ENCODE results near the gene PLD6.

PLD6 gene

GRCh38 chr17:17226451-17227265 is 20.5 kb upstream of the PLD6 start:
- DNase-seq = no peak

- no peak for DNase-seq
These were observed 19.8 kb upstream of the PLD6 start for GRCh38 chr17:17225901-17226300.

DNA sequence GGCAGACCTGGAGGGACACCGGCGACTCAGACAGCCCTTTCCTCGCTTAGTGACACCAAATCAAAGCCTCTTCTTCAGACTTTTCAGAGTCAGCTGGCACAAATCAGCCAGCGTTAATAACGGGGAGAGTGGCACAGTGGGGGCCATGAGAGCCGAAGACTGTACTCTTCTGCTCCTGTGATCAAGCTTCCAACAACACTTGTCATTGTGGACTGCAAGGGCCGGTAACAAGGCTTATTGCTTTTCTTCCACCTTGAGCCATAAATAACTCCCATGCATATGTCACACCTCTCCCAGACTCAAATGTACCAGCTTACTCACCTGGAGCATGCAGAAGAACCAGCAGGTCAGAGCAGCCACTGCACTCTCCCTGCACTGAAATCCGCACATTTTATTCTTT is 18.0 kb upstream of the PLD6 start:
- DNase-seq = no peak

DNA sequence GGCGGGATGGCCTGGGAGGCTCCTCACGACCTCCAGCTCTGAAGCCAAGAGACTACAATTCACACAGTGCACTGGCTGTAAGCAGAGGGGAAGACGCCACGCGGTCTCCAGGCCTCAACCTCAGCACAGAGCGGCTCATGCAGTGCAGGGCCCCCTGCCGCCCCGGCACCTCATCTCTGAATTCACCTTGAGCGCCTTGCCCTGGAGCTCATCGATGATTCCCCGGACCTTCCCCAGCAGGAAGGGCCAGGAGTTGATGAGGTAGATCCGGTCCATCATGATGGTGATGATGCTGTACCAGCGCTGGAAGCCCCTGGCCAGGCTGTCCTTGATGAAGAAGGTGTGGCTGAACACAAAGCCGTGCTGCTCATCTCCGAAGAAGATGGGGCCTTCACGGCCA is 17.6 kb upstream of the PLD6 start:
- no peak for DNase-seq

DNA sequence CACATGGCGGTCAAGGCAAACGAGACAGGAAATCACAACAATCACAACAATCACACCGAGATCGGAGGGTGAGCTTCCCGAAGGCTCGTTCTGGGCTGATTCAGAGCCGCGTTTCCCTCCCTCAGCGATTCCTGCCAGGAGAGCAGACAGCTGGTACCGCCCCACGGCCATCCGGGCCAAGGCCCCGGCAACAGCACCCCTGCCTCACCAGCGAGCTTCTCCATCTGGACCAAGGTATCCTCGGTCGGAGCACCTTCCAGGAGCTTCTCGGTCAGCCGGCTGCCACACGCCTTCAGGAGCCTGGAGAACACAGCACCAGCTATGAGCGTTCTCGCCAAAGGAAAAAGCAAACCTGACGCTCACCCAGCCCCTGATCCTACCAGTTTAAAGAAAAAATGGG is 15.2 kb upstream of the PLD6 start:
- DNase-seq = no peak

DNA sequence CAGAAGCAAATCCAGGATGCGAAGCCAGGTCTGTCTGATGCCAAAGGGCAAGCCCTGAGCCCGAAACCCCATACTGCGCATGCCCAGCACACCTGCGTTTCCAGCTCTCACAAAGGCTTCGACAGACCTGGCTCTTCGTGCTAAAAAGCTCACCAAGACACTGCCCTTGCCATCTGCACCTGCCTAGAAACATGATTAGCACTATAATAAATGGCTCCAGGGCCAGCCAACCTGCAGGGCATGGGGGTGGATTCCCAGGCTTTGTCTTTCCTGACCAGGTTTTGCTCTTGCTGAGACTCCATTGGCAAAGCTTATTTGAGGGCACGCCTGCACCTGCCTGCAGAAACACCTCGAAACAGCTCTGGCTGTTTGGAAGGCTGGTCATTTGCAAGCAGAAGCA is 14.4 kb upstream of the PLD6 start:
- DNase-seq = no peak

- DNase-seq = no peak
These were observed 11.9 kb upstream of the PLD6 start for GRCh38 chr17:17217995-17218394.

DNA sequence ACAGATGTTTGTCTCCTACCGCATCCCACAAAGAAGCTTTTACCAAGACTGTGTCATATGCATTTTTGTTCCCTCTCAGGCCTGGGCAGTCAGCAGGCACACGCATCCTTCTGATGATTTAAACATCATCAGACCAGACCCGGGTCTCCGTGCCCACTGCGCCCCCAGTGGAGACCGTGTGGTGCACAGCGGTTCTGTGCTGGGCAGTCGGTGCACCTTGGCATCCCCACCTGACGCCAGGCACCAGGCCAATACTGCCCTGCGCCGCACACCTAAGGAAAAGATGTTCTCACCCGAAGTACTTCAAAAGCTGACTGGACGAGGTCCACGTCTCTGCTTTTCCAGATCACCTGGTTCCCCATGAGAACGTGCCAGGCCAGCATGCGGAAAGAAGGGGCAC is 10.6 kb upstream of the PLD6 start:
- no peak for DNase-seq

- no peak for DNase-seq
These were observed 10.1 kb upstream of the PLD6 start for GRCh38 chr17:17216236-17216635.

DNA sequence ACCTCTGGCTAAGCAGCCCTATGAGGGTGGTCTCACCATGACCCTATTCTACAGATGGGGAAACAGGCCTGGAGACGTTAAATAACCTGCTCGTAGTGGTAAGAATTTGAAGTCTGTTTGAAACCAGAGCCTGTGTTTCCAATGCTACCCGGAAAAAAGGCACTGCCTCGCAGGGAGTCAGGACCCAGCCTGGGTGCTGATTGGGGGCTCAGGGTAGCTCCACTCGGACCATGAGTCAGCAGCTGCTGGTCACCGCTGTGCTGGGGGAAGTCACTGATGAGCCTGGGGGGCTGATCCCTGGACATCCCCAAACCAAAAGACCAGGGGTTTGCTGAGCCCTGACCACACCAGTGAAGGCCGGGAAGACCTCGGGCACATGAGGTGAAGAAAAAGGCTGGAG is 9.4 kb upstream of the PLD6 start:
- no peak for DNase-seq

- no peak for DNase-seq
These were observed 8.7 kb upstream of the PLD6 start for GRCh38 chr17:17214646-17215436.

DNA sequence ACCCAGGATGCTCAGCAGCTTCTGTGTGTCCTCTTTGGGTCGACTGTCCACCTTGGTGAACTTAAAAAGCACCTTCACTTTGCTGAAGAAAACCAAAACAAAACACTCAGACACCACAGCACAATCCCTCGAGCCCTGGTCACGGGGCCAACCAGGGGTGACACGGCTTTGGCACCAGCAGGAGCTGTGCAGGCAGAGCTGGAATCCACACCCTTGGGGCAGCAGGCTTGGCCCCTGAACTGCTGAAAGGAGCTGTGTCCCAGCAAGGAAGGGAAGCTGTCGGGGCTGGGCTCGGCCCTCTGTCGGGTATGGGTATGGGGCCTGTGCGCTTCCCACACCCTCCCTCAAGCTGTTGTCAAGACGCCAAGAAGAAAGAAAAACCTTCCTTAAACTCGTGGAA is 7.6 kb upstream of the PLD6 start:
- no peak for DNase-seq

- DNase-seq = no peak
These were observed 1.9 kb upstream of the PLD6 start for GRCh38 chr17:17207998-17208397.

DNA sequence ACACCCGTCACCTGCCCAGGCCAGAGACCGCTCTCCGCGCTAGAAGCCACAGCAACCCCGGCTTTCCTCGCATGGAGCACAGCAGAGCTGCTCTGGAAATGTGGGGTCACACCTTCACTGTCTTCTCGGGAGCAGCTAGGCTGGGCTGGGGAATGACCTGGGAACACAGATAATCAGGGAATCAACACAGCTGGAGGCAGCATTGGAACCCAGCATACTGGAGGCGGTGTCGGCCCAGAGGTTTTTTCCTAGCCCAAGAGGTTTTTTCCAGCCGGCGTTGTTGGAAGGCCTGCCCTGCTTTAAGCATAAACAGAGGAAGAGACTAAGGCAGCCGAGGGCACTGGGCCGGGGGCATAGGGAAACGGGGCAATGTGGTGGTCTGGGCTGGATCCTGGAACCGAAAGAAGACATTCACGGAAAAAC is 791 bp upstream of the PLD6 start:
- DNase-seq = no peak

GRCh38 chr17:17205368-17206123 is 587 bp downstream of the PLD6 start:
- peak; percentile 26 to 62 (median 35) for DNase-seq

GRCh38 chr17:17204635-17205231 is 1.4 kb downstream of the PLD6 start:
- no peak for DNase-seq

- DNase-seq = no peak
These were observed 2.0 kb downstream of the PLD6 start for GRCh38 chr17:17204041-17204591.

GRCh38 chr17:17203173-17203730 is 2.9 kb downstream of the PLD6 start:
- no peak for DNase-seq

DNA sequence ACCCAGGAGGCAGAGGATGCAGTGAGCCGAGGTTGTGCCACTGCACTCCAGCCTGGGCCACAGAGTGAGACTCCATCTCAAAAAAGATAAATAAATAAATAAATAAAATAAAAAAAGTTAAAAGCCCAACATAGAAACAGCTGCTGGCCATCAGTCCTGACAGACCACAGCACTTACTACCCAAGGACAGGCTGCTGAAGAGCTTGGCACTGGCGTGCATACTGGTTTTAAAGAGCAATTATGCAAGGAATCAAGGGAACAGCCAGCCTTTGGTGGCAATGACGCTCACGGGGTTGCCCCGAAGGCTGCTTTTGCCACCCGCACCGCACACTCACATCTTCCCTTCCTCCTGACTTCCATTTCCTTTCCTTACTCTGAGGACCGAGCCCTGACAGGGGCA is 4.2 kb downstream of the PLD6 start:
- DNase-seq = no peak

GRCh38 chr17:17201271-17201670 is 4.9 kb downstream of the PLD6 start:
- no peak for DNase-seq

- no peak for DNase-seq
These were observed 5.3 kb downstream of the PLD6 start for GRCh38 chr17:17200831-17201230.

DNA sequence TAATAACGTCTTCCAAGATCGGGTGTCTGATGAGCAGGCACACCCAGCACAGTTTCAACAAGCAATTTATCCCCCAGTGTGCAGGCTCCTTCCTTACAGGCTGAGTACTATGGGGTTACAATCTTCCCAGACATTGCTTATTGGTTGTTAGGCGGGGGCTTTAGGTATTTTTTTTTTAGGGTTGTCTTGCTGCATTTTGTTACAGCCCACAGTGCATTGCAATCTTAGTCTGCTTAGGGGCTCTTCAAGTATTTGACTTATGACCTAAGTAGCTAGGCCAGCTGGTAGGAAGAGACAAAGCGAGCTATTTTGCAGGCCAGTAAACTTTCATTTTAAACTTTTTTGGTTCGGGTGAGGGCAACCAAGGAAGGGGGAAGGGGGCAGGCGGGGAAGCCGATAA is 5.8 kb downstream of the PLD6 start:
- DNase-seq = no peak

Measured in T-helper 1 cell (primary cell).